GM12878 (cell line): Measurements from ENCODE around the gene OXA1L. TPM values are rescaled to one million over a fixed set of nuclear protein-coding genes. Genes with fewer than 3 reads are reported as not detected.

Experiments used
- BACH1 ChIP-seq: fragments of 450-650 bp; IDR thresholded peaks from 2 replicates; pipeline ENCODE4 v1.6.1; 2017; ENCODE audit warnings: mild to moderate bottlenecking, borderline replicate concordance
- BMI1 ChIP-seq: fragments of 450-650 bp; IDR thresholded peaks from 2 replicates; pipeline ENCODE4 v1.6.1; 2016; ENCODE audit warnings: mild to moderate bottlenecking, moderate library complexity, borderline replicate concordance
- BRCA1 ChIP-seq: IDR thresholded peaks from 2 replicates; pipeline ENCODE4 v1.6.1; 2011; ENCODE audit warnings: low read depth, low read length, improper control_type of control experiment
- CHD1 ChIP-seq: IDR thresholded peaks from 2 replicates; pipeline ENCODE4 v1.6.1; 2012; ENCODE audit warnings: low read depth, low read length, improper control_type of control experiment
- EP300 ChIP-seq, 2 experiments: fragments of 150-350 bp in 1 of 2; IDR thresholded peaks; 2 replicates each; pipeline ENCODE4 v1.6.1; 2011 to 2012; ENCODE audit warnings: low read depth in 2 of 2, low read length in 2 of 2, borderline replicate concordance in 1 of 2, improper control_type of control experiment in 1 of 2, inconsistent platforms in 1 of 2; ENCODE audit not compliant: control insufficient read depth in 1 of 2
- FOXK2 ChIP-seq: fragments of 450-650 bp; IDR thresholded peaks from 2 replicates; pipeline ENCODE4 v1.6.1; 2017; ENCODE audit warnings: mild to moderate bottlenecking, moderate library complexity
- KDM1A ChIP-seq: fragments of 200-600 bp; sonication (generic); IDR thresholded peaks from 2 replicates; pipeline ENCODE4 v1.6.1; 2016; ENCODE audit warnings: borderline replicate concordance
- MEF2B ChIP-seq: fragments of 450-650 bp; IDR thresholded peaks from 2 replicates; pipeline ENCODE4 v1.6.1; 2018; ENCODE audit warnings: mild to moderate bottlenecking, moderate library complexity; ENCODE audit not compliant: partially characterized antibody, poor library complexity, severe bottlenecking
- POU2F2 ChIP-seq: IDR thresholded peaks from 3 replicates; pipeline ENCODE4 v1.6.1; 2011; ENCODE audit warnings: low read depth, mild to moderate bottlenecking, low read length, borderline replicate concordance
- RFX5 ChIP-seq: IDR thresholded peaks from 2 replicates; pipeline ENCODE4 v1.6.1; 2011; ENCODE audit warnings: low read depth, low read length, improper control_type of control experiment
- SPI1 ChIP-seq: IDR thresholded peaks from 2 replicates; pipeline ENCODE4 v1.6.1; 2011; ENCODE audit warnings: low read depth, mild to moderate bottlenecking, low read length, moderate library complexity, borderline replicate concordance; ENCODE audit not compliant: insufficient read depth
- TBL1XR1 ChIP-seq: IDR thresholded peaks from 2 replicates; pipeline ENCODE4 v1.6.1; 2012; ENCODE audit warnings: low read depth, low read length, improper control_type of control experiment
- polyA plus RNA-seq, 11 experiments: library from polyadenylated mRNA; depleted of rRNA in 4 of 11; unstranded in 6 of 11; stranded (reverse) in 5 of 11; fragments of >200 nt; fragmentation: Nextera tagmentation in 4 of 11; fragmentation: Illumina TruSeq in 1 of 11; extraction: Ambion mirVana in 4 of 11; extraction: Trizol in 1 of 11; gene quantifications; 1 replicate in 1 of 11; 2 replicates in 10 of 11; pipeline versions ENCODE4 v1.2.1 to v1.2.3, GENCODE V29; 2011 to 2016; ENCODE audit warnings: inconsistent platforms in 2 of 11, missing spikeins in 2 of 11, low read depth in 1 of 11
- total RNA-seq, 4 experiments: library from RNA; depleted of rRNA in 3 of 4; stranded (reverse); fragments of >200 nt in 3 of 4; fragmentation: Illumina TruSeq in 1 of 4; extraction: Trizol in 1 of 4; gene quantifications; 2 replicates each; pipeline versions ENCODE4 v1.2.1 to v1.2.3, GENCODE V29; 2013 to 2021
- TF ChIP-seq, protein P1 (sequence below): fragments of 450-650 bp; IDR thresholded peaks from 2 replicates; pipeline ENCODE4 v1.6.1; 2018; ENCODE audit warnings: borderline replicate concordance, mild to moderate bottlenecking; ENCODE audit not compliant: partially characterized antibody
- TF ChIP-seq, protein P2 (sequence below): IDR thresholded peaks from 2 replicates; pipeline ENCODE4 v1.6.1; 2012; ENCODE audit warnings: improper control_type of control experiment, low read depth, low read length; ENCODE audit not compliant: insufficient replicate concordance
- TF ChIP-seq, protein P3 (sequence below): fragments of 150-350 bp; IDR thresholded peaks from 2 replicates; pipeline ENCODE4 v1.6.1; 2014; ENCODE audit warnings: mild to moderate bottlenecking, low read depth, low read length
- TF ChIP-seq, protein P4 (sequence below): IDR thresholded peaks from 2 replicates; pipeline ENCODE4 v1.6.1; 2012; ENCODE audit warnings: low read depth, low read length, improper control_type of control experiment

The OXA1L gene
- total and polyA plus RNA-seq, 10 of the 15 experiments (the other 5 are each of a cell fraction or from before 2014, with no cell fraction given), result 105 to 289 (median 146) TPM

DNA sequence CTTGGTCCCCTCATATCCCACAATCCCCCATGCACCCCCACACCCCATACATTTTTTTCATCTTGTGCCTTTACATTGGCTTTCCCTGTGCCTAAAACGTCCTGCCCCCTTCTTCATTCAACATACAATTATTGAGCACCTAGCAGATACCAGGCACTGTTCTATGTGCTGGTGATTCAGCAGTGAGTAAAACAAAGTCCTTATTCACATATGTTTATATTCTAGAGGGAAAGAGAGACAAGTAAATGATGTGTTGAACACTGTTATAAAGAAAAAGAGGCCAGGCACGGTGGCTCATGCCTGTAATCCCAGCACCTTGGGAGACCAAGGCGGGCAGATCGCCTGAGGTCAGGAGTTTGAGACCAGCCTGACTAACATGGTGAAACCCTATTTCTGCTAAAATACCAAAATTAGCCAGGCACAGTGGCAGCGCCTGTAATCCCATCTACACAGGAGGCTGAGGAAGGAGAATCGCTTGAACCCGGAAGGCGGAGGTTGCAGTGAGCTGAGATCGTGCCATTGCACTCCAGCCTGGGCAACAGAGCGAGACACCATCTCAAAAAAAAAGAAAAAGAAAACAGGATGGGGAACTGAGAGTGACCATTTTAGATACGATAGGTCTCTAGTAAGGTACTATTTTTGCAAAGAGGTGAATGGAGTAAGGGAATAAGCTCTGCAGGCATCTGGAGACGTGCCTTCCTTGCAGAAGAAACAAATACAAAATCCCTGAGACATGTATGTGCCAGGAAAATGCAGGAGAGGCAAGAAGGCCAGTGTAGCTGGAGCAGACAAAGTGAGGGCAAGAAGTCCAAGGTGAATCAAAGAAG, 36.6 kb downstream of the OXA1L start (continued):
- TF ChIP-seq, protein P1, sequence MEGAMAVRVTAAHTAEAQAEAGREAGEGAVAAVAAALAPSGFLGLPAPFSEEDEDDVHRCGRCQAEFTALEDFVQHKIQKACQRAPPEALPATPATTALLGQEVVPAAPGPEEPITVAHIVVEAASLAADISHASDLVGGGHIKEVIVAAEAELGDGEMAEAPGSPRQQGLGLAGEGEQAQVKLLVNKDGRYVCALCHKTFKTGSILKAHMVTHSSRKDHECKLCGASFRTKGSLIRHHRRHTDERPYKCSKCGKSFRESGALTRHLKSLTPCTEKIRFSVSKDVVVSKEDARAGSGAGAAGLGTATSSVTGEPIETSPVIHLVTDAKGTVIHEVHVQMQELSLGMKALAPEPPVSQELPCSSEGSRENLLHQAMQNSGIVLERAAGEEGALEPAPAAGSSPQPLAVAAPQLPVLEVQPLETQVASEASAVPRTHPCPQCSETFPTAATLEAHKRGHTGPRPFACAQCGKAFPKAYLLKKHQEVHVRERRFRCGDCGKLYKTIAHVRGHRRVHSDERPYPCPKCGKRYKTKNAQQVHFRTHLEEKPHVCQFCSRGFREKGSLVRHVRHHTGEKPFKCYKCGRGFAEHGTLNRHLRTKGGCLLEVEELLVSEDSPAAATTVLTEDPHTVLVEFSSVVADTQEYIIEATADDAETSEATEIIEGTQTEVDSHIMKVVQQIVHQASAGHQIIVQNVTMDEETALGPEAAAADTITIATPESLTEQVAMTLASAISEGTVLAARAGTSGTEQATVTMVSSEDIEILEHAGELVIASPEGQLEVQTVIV, result peak; percentile 45
- no peak for TF ChIP-seq BRCA1
- TF ChIP-seq RFX5, result no peak
- no peak for TF ChIP-seq BACH1
- peak; percentile 80 for TF ChIP-seq MEF2B
- TF ChIP-seq SPI1, result peak; percentile 85
- peak; percentile 11; the same call in 1 of the 2 replicates for TF ChIP-seq BMI1
- no peak for TF ChIP-seq FOXK2
- TF ChIP-seq, protein P2, sequence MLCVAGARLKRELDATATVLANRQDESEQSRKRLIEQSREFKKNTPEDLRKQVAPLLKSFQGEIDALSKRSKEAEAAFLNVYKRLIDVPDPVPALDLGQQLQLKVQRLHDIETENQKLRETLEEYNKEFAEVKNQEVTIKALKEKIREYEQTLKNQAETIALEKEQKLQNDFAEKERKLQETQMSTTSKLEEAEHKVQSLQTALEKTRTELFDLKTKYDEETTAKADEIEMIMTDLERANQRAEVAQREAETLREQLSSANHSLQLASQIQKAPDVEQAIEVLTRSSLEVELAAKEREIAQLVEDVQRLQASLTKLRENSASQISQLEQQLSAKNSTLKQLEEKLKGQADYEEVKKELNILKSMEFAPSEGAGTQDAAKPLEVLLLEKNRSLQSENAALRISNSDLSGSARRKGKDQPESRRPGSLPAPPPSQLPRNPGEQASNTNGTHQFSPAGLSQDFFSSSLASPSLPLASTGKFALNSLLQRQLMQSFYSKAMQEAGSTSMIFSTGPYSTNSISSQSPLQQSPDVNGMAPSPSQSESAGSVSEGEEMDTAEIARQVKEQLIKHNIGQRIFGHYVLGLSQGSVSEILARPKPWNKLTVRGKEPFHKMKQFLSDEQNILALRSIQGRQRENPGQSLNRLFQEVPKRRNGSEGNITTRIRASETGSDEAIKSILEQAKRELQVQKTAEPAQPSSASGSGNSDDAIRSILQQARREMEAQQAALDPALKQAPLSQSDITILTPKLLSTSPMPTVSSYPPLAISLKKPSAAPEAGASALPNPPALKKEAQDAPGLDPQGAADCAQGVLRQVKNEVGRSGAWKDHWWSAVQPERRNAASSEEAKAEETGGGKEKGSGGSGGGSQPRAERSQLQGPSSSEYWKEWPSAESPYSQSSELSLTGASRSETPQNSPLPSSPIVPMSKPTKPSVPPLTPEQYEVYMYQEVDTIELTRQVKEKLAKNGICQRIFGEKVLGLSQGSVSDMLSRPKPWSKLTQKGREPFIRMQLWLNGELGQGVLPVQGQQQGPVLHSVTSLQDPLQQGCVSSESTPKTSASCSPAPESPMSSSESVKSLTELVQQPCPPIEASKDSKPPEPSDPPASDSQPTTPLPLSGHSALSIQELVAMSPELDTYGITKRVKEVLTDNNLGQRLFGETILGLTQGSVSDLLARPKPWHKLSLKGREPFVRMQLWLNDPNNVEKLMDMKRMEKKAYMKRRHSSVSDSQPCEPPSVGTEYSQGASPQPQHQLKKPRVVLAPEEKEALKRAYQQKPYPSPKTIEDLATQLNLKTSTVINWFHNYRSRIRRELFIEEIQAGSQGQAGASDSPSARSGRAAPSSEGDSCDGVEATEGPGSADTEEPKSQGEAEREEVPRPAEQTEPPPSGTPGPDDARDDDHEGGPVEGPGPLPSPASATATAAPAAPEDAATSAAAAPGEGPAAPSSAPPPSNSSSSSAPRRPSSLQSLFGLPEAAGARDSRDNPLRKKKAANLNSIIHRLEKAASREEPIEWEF, result no peak
- TF ChIP-seq TBL1XR1, result no peak
- 0 out of 3 replicates have a peak, but pooled peaks have one; percentile 9 for TF ChIP-seq POU2F2
- TF ChIP-seq EP300 (IDR thresholded peaks at IDR 0.05; ENCODE audit: borderline replicate concordance in 1 of 2, control insufficient read depth in 1 of 2, low read depth in 2 of 2, low read length in 2 of 2), result 0 out of 4 replicates have a peak, but pooled peaks of 1 of the 2 experiments have one; percentile 11
- TF ChIP-seq KDM1A, result no peak; the same call in 1 of the 2 replicates
- TF ChIP-seq, protein P3, sequence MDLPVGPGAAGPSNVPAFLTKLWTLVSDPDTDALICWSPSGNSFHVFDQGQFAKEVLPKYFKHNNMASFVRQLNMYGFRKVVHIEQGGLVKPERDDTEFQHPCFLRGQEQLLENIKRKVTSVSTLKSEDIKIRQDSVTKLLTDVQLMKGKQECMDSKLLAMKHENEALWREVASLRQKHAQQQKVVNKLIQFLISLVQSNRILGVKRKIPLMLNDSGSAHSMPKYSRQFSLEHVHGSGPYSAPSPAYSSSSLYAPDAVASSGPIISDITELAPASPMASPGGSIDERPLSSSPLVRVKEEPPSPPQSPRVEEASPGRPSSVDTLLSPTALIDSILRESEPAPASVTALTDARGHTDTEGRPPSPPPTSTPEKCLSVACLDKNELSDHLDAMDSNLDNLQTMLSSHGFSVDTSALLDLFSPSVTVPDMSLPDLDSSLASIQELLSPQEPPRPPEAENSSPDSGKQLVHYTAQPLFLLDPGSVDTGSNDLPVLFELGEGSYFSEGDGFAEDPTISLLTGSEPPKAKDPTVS, result no peak
- no peak for TF ChIP-seq CHD1
- TF ChIP-seq, protein P4, sequence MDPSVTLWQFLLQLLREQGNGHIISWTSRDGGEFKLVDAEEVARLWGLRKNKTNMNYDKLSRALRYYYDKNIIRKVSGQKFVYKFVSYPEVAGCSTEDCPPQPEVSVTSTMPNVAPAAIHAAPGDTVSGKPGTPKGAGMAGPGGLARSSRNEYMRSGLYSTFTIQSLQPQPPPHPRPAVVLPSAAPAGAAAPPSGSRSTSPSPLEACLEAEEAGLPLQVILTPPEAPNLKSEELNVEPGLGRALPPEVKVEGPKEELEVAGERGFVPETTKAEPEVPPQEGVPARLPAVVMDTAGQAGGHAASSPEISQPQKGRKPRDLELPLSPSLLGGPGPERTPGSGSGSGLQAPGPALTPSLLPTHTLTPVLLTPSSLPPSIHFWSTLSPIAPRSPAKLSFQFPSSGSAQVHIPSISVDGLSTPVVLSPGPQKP, result peak; percentile 17; the same call in 1 of the 2 replicates
